SK-N-SH treated with all-trans-retinoic acid at 6 μM for 48 hours (cell line): ENCODE results near the gene CFAP58.

Experiments used
- GLIS3 ChIP-seq: fragments of 250-450 bp; sonication (Bioruptor Pico); IDR thresholded peaks from 2 replicates; pipeline ENCODE4 v1.5.0; 2020; ENCODE audit warnings: mild to moderate bottlenecking, moderate library complexity
- ZNF70 ChIP-seq: fragments of 450-650 bp; formaldehyde crosslinking; IDR thresholded peaks from 2 replicates; pipeline ENCODE4 v1.5.0; 2020; ENCODE audit warnings: mild to moderate bottlenecking, moderate library complexity

DNA sequence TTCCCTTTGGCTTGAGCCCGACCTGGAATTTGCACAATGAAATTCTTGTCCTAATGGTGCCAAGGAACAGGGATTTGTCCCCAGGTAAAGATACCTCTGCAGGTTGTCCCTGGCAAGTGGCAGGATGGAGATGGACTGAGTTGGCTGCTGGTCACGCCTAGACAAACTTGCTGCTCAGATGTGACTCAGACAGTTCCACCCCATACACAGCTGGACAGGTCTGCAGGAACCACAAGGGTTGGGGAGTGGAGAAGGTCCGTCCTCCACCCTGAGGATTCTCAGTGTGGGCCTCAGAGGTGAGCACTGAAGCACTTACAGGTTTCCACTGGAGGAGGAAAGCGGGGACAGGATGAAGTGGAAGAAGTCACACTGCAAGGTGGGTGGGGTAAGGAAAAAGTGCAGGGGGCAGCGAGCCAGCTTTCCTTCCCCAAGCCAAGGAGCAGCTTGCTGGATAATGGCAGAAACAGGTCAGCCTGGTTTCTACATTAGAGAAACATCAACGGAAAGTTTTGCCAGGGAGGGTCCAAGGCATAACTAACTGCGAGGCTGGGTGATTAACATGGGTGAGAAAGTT is 35.8 kb upstream of the CFAP58 start:
- no peak for TF ChIP-seq GLIS3 (CRISPR knock-in tag)
- no peak for TF ChIP-seq ZNF70 (CRISPR knock-in tag)
